Astrocyte (in vitro differentiated cells and primary cell): Measurements from ENCODE around the gene ARID3C. TPM values are rescaled to one million over a fixed set of nuclear protein-coding genes. Genes with fewer than 3 reads are reported as not detected.

ENCODE experiments used
- DNase-seq: peaks from one replicate; pipeline ENCODE4 v3.0.0-alpha.2; 2010; ENCODE audit warnings: low read depth
- FAIRE-seq: peaks from 2 replicates; lab custom pipeline; 2011; peaks lifted over from hg19 to GRCh38; lab: Jason Lieb, UNC
- H2AFZ ChIP-seq: 2 replicates; pipeline ENCODE4 v1.6.0; 2012; ENCODE audit warnings: low read depth, low read length, inconsistent platforms
- H3K27ac ChIP-seq: 2 replicates; pipeline ENCODE4 v1.5.1; 2011; ENCODE audit warnings: low read depth, low read length, inconsistent platforms
- H3K27me3 ChIP-seq: 2 replicates; pipeline ENCODE4 v1.6.0; 2011; ENCODE audit warnings: low read length, inconsistent platforms; ENCODE audit not compliant: insufficient read depth
- H3K36me3 ChIP-seq: 2 replicates; pipeline ENCODE4 v1.5.1; 2011; ENCODE audit warnings: low read length, inconsistent platforms; ENCODE audit not compliant: insufficient read depth
- H3K4me1 ChIP-seq: 2 replicates; pipeline ENCODE4 v1.5.1; 2011; ENCODE audit warnings: low read length, inconsistent platforms; ENCODE audit not compliant: insufficient read depth
- H3K4me2 ChIP-seq: 2 replicates; pipeline ENCODE4 v1.6.0; 2012; ENCODE audit warnings: low read length, inconsistent platforms
- H3K4me3 ChIP-seq: 2 replicates; pipeline ENCODE4 v1.5.1; 2011; ENCODE audit warnings: low read depth, mild to moderate bottlenecking, low read length, inconsistent platforms; ENCODE audit not compliant: insufficient read depth
- H3K79me2 ChIP-seq: 2 replicates; pipeline ENCODE4 v1.6.0; 2012; ENCODE audit warnings: mild to moderate bottlenecking, low read length, inconsistent platforms; ENCODE audit not compliant: insufficient read depth
- H3K9ac ChIP-seq: 2 replicates; pipeline ENCODE4 v1.6.0; 2012; ENCODE audit warnings: mild to moderate bottlenecking, low read length, inconsistent platforms
- H3K9me3 ChIP-seq: 2 replicates; pipeline ENCODE4 v1.5.1; 2012; ENCODE audit warnings: low read depth, mild to moderate bottlenecking, low read length, inconsistent platforms; ENCODE audit not compliant: insufficient read depth
- H4K20me1 ChIP-seq: 2 replicates; pipeline ENCODE4 v1.6.0; 2012; ENCODE audit warnings: low read length, inconsistent platforms; ENCODE audit not compliant: insufficient read depth
- H3K27ac Mint-ChIP-seq: one replicate; pipeline ENCODE4 v1.8.0; 2021; ENCODE audit warnings: mild to moderate bottlenecking, mixed read lengths; ENCODE audit not compliant: unreplicated experiment
- H3K27me3 Mint-ChIP-seq: one replicate; pipeline ENCODE4 v1.8.0; 2021; ENCODE audit warnings: low read depth, mixed read lengths; ENCODE audit not compliant: unreplicated experiment
- H3K36me3 Mint-ChIP-seq: one replicate; pipeline ENCODE4 v1.8.0; 2021; ENCODE audit warnings: low read depth, mixed read lengths; ENCODE audit not compliant: unreplicated experiment
- H3K4me1 Mint-ChIP-seq: one replicate; pipeline ENCODE4 v1.8.0; 2021; ENCODE audit warnings: low read depth, mixed read lengths; ENCODE audit not compliant: unreplicated experiment
- H3K4me3 Mint-ChIP-seq: one replicate; pipeline ENCODE4 v1.8.0; 2021; ENCODE audit warnings: mild to moderate bottlenecking, moderate library complexity, mixed read lengths; ENCODE audit not compliant: unreplicated experiment
- H3K9me3 Mint-ChIP-seq: one replicate; pipeline ENCODE4 v1.8.0; 2021; ENCODE audit warnings: mild to moderate bottlenecking, mixed read lengths; ENCODE audit not compliant: unreplicated experiment
- EZH2 ChIP-seq: IDR thresholded peaks from 2 replicates; pipeline ENCODE4 v1.6.1; 2012; ENCODE audit warnings: mild to moderate bottlenecking, low read length, inconsistent platforms; ENCODE audit not compliant: insufficient read depth
- total RNA-seq: library from RNA; stranded (reverse); gene quantifications from 2 replicates; pipeline ENCODE4 v1.2.1, GENCODE V29; 2021
- TF ChIP-seq, protein P1 (sequence below): IDR thresholded peaks from 2 replicates; pipeline ENCODE4 v1.5.1; 2011; ENCODE audit warnings: low read depth, mild to moderate bottlenecking, inconsistent platforms, low read length, moderate library complexity; ENCODE audit not compliant: insufficient read depth

The ARID3C gene
- total RNA-seq, 1 donor from 2014 or later: 0.16 TPM

GRCh38 chr9:34627716-34628655, 880 bp downstream of the ARID3C start:
- Mint-ChIP-seq H3K27me3 (peaks cover 69% of the 10 kb centered on the region), H3K27ac (no peak overlapping the region), H3K4me1 (peaks cover 1% of the 10 kb centered on the region), H3K36me3 (no peaks in the 10 kb centered on the region), H3K4me3 (peak overlapping the region; percentile 70), H3K9me3 (no peaks in the 10 kb centered on the region)
- H3K4me1 ChIP-seq: peaks cover 4% of the 10 kb centered on the region
- peak overlapping the region; percentile 41 for H2AFZ ChIP-seq
- TF ChIP-seq, protein P1, sequence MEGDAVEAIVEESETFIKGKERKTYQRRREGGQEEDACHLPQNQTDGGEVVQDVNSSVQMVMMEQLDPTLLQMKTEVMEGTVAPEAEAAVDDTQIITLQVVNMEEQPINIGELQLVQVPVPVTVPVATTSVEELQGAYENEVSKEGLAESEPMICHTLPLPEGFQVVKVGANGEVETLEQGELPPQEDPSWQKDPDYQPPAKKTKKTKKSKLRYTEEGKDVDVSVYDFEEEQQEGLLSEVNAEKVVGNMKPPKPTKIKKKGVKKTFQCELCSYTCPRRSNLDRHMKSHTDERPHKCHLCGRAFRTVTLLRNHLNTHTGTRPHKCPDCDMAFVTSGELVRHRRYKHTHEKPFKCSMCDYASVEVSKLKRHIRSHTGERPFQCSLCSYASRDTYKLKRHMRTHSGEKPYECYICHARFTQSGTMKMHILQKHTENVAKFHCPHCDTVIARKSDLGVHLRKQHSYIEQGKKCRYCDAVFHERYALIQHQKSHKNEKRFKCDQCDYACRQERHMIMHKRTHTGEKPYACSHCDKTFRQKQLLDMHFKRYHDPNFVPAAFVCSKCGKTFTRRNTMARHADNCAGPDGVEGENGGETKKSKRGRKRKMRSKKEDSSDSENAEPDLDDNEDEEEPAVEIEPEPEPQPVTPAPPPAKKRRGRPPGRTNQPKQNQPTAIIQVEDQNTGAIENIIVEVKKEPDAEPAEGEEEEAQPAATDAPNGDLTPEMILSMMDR: no peak
- peak; percentile 62 for TF ChIP-seq EZH2
- no peak overlapping the region for H3K9ac ChIP-seq
- H3K4me2 ChIP-seq: peak overlapping the region; percentile 80
- no peaks in the 10 kb centered on the region for H3K36me3 ChIP-seq
- H3K79me2 ChIP-seq: no peaks in the 10 kb centered on the region
- DNase-seq (no peak), FAIRE-seq (no peak)
- H3K27me3 ChIP-seq: peaks cover 70% of the 10 kb centered on the region
- H4K20me1 ChIP-seq: peaks cover 6% of the 10 kb centered on the region
- H3K4me3 ChIP-seq: no peak overlapping the region
- H3K9me3 ChIP-seq: no peaks in the 10 kb centered on the region
- no peak overlapping the region for H3K27ac ChIP-seq

DNA sequence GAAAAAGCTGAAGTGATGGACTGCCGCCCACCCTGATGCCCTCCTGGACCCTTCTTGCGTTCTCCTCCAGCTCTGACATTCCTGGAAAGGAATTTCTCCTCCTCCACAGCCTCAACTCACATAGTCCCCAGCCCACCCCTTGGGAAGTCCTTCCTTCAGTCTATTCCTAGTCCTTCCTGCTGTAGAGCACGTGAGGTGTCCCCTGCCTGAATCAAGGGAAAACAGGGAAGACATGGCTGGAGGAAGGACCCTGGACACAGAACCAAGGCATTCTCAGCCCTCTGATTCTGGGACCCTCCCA, 3.7 kb downstream of the ARID3C start:
- no peak overlapping the region for H3K4me3 ChIP-seq
- peaks cover under 1% of the 10 kb centered on the region for H3K79me2 ChIP-seq
- H3K9me3 ChIP-seq: no peaks in the 10 kb centered on the region
- H4K20me1 ChIP-seq: peaks cover 6% of the 10 kb centered on the region
- no peak overlapping the region for H3K27ac ChIP-seq
- H3K9me3 Mint-ChIP-seq: no peaks in the 10 kb centered on the region
- H3K4me2 ChIP-seq: no peak overlapping the region
- TF ChIP-seq, protein P1: no peak
- TF ChIP-seq EZH2: no peak
- H3K4me1 Mint-ChIP-seq: peaks cover 4% of the 10 kb centered on the region
- H3K4me3 Mint-ChIP-seq: no peak overlapping the region
- no peak overlapping the region for H2AFZ ChIP-seq
- no peaks in the 10 kb centered on the region for H3K36me3 ChIP-seq
- H3K9ac ChIP-seq: no peak overlapping the region
- peaks cover 62% of the 10 kb centered on the region for H3K27me3 ChIP-seq
- peaks cover 3% of the 10 kb centered on the region for H3K36me3 Mint-ChIP-seq
- FAIRE-seq (no peak), DNase-seq (no peak)
- peaks cover 56% of the 10 kb centered on the region for H3K27me3 Mint-ChIP-seq
- no peak overlapping the region for H3K27ac Mint-ChIP-seq
- H3K4me1 ChIP-seq: peaks cover 4% of the 10 kb centered on the region
